ENCODE results near the gene MAP6D1.

- no peak for TF ChIP-seq CTCF (IDR thresholded peaks at IDR 0.05 in 8 of 11, conservative IDR thresholded peaks at IDR 0.05 in 3 of 11)
- TF ChIP-seq POLR2A (IDR thresholded peaks at IDR 0.05), result no peak
Observed at GRCh38 chr3:183854318-183855035, 29.1 kb upstream of the MAP6D1 start.
